HG03045 (cell line): ENCODE data around the gene MZB1.
"Not testable (repeated sequence)": the region's sequence is repeated elsewhere in the genome, so short reads cannot be mapped to it uniquely, and the experiment has no call there.

ENCODE experiments used
- ATAC-seq: cut with Tn5 transposase; IDR thresholded peaks from one replicate; pipeline ENCODE4 v1.9.1; 2021; ENCODE audit warnings: mild to moderate bottlenecking, moderate library complexity; ENCODE audit not compliant: unreplicated experiment

Gene MZB1

DNA sequence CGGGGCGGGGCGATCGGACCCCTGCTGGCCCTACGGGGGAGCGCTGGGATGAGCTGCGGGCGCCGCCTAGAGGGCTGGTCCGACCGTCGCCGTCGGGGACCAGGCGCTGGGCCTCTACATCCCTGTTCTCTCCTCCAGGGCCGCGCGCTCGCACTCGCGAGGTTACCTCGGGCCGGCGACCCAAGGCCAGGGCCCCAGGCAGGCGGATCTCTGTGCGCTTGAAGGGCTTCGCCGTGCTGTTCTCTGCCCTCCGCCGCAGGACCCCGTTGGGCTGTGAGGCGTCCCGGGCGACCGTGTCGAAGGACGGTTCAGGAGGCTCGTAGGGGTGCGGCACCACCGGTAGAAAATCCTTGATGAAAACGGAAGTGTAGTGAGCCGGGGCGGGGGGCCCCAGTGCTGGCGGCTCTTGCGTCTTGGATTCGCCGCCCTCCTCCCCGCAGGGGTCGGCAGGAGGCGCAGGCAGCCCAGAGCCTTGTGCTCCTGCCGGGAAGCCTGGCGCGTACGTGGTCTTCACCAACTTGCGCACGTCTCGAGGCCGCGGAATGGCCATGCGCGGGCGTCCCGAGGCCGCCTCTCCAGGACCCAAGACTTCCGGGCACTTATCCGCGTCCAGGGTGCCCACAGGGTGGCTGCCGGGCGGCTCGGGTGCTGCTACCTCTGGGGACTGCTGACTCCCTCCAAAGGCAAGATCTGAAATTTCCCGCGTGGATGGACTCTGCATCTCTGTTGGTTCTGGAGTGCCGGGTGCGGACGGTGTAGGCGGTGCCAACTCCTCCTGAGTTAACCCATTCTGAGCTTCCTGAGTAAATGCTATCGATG, 3.2 kb upstream of the MZB1 start:
- ATAC-seq = peak; percentile 52

DNA sequence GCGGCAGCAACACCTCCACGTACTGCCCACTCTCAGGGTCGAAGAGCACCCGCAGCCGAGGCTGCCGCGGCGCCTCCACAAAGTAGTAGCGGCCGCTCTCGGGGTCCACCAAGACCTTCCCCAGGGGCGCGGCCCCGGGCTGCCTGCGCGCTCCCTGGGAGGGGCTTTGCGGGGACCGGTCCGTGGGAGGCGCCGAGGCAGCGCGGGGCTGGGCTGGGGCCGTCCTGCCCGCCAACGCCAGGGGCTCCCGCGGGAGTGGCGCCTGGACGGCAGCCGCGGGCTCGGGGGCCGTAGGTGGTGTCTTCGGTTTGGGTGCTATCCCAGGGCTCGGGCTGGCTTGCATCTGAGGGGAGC, 2.6 kb upstream of the MZB1 start:
- ATAC-seq = no peak

DNA sequence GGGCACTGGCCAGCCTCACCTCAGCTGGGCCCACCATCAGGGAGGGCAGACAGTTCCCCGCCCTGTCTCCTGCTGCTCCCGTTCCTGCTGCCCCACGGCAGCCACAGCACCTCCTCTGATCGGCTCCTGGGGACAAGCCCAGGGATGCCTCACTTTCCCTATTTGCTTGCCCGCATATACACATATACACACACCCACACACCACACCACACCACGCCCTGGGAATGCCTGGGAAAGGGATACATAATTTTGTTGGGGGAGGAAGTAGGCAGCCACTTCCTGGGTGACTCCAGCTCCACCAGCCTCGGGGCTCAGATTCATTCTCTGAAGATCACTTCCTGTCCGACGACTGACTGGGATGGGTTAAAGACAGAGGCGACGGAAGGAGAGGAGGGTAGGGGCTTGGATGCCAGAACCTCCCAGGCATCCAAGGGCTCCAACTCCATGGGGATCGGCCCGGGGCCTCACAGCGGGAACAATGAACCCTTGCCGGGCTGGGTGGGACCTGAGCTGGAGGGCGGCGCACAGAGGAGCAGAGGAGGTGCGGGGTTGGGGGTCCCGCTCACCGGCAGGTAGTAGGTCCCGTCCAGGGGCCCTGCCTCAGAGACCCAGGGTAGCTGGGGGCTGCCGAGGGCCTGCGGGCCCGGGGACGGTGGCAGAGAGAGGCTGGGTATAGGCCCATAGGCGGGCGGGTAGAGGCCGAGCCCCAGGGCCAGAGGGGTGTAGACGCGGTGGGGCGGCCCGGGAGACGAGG, 2.0 kb upstream of the MZB1 start:
- ATAC-seq = peak; percentile 2

DNA sequence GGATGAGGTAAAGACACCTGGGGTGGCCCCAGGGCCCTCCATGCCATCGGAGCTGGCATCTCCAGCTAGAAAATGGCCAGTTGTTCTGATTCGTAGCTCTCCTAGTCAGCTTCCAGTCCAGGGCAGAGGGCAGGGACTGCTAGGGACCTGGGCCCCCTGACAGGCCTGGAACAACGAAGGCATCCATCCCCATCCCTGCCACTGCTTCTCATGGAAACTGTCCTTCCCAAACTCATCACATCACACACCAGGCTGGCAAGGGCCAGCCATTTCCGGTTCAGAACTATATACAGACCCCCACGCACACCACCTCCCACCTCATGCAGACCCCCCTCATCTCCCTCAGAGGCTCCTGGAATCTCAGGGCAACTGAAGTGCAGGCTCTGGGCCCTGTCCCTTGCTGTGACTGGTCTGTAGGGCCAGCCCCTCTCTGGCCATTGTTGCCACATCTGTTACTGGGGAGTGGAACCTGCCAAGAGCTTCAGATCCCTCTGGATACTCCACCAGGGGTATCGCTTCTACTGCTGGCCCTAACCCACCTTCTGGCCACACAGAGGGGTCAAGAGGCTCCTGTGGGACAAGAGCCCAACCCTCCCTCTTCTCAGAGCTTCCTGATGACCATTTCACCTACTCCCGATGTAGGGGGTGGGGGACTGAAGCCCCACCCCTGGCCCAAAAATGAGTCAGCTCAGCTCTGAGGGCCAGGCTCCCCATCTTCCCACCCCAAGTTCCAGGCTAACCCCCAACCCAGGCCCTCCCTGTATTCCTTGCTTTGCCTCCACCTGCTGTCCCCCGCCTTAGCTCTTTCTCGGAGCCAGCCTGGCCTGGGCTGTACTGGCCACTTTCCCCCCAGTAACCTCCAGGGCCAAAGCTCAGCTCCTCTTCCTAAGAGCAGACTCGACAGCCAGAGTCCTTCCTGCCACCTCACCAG, 1.2 kb upstream of the MZB1 start:
- ATAC-seq = no peak

DNA sequence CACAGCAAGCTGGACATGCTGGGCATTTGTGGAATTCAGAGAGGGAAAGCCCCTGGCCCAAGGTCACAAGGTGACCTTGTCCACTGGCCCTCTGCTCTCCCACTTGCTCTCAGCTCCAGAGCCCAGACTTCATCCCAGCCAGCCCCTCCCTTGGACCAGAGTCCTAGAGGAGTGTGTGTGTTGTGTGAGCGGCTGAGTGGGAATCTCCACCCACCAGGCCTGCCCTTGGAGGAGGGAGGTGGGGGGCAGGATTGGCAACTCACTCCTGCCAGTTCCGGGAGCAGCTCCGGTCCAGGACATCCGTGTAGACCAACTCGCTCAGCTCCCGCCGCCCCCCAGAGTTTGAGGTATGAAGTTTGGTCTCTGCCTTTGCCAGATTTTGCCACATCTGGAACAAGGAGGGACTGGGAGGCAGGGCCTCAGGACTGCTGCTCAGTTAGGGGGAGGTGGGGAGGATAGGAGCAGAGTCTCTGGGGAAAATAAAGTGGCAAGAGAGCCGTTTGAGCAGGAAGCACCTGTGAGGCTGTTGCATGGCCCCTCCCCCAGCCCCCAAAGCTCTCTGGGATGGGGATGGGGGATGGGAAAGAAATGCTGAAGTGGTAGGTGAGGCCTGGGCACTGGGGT, 1.4 kb downstream of the MZB1 start:
- ATAC-seq = no peak

DNA sequence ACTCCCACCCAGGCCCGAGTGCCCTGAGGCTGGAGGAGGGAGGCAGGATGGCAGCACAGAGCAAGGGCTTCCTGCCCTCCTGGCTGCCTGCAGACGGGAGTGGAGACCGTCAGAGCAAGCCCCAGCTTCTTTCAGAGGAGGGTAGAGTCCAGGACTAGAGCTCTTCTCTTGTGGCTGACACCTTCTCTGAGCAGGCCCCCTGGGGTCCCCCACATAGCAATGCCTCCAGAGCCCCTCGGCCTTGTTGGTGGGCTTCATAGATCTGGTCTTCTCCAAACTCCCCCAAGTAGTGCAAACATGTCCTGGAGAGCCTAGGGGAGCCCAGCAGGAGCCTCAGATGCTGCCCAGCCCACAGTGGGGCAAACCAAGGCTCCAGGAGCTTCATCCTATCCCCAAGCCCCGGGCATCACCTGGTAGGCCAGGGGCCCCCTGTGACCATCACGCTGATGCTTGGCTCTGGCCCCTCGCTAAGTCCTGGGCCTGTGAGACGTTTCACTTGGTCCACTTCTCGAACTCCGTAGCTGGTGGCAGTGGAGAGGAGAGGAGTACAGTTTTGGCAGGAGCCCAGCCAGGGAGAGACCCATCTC, 2.0 kb downstream of the MZB1 start:
- ATAC-seq = no peak

DNA sequence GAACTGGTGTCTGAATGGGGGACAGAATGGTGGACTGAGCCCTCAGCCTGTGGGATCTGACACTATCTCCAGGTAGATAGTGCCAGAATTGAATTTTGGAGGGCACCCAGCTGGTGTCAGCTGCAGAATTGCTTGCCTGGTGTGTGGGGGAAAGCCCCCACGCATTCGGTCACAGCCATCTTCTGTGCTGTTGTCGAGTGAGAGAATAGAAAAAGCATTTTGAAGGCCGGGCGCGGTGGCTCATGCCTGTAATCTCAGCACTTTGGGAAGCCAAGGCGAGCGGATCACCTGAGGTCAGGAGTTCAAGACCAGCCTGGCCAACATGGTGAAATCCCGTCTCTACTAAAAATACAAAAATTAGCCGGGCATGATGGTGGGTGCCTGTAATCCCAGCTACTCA, 2.8 kb downstream of the MZB1 start:
- ATAC-seq = not testable (repeated sequence)

DNA sequence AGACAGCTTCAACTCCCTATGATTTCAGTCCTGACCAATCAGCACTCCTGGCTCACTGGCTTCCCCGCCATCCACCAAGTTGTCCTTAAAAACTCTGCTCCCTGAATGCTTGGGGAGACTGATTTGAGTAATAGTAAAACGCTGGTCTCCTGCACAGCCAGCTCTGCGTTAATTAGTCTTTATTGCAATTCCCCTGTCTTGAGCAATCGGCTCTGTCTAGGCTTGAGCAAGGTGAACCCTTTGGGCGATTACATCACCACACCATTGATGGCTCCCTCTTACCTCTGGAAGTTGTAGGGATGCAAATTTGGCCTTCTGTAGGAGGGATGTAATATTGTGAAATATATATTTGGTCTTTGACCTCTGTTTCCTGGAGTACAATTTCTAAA, 3.7 kb downstream of the MZB1 start:
- ATAC-seq = no peak

DNA sequence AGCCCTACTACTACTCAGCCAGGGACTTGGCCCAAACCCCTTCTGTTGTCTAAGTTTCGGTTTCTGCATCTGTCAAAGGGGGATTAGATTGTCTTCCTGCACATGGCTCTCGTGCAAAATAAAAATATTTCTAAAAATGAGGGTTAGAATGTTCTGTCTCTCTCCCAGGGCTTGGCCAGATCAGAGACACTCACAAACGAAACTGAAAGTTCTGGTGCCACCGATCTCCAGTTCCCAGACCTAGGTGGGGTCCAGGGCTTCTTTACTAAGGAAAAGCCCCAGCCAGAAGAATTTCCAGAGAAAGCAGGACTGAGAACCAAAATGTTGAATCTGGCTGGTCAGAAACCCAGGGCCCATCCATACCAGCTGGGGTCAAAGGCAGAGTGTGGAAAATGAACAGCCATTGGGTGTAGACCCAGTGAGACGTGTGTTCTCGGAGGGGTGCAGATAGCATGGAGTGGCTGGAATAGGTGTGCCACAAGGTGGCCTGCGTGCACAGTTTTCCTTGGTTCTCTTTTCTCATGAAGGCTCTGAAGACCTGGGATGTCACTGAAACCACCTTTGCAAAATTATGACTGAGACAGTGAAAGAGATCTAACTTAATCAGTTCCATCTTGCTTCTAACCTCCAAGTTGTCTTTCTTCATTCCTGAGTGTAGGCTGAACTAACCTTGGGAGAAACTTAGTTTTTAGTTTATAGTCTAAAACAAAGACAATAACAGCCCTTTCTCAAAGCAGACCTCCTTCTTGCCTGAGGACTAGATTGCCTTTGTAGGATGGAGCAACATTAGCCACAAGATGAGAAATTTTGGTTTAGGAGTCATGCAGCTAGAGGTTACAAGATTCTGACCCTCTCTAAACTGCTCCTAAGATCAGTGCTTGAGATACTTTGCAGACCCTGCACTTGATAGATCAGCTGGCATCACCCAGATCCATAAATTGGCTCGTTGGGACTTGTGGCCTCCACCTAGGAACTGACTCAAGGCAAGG, 4.4 kb downstream of the MZB1 start:
- ATAC-seq = no peak

DNA sequence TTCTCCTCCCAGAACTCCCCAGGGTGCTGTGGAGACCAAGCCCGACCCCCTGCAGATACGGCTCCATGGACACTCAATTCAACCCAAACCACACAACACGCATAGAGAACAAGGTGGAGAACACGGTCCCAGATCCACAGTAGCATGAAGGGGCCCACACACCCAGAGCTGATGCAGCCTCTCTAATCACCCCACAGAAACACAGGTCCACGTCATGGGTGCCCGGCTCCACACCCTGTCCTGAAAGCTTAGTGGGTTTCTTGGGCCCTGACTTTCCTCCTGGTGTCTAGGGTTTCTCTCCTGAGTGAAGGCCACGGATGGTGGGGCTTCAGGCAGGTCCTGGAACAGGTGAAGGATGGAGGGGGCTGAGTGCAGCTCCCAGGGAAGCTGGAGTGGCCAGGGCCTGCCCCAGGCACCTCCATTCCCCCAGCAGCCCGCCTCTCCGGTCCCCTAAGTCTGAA, 5.1 kb downstream of the MZB1 start:
- no peak for ATAC-seq

DNA sequence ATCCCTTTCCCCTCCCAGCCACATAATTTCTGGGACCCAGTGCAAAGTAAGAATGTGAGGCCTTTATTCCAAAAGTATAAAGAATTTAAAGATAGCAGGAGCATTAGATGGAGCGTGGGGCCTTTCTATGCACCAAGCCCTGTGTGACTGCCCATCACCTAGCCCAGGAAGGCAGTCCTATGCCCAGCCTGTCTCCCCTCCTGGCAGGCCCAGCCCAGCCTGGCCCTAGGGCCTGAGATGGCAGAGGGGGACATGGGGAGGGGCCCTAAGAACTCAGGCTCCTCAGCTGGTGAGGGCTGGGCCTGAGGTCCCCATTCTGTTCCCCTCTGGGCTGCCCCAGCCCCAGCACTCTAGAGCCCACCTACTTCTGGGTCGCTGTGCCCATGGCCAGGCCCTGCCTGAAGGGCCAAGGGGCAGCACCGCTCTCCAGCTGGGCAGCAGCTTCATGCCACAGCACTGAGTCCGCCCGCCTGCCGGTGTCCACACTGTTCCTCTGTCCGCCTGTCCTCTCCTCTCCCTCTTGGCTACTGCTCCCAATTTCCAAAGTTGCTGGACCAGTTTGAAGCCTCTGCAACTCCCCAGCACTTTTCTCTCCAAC, 5.6 kb downstream of the MZB1 start:
- ATAC-seq = no peak

DNA sequence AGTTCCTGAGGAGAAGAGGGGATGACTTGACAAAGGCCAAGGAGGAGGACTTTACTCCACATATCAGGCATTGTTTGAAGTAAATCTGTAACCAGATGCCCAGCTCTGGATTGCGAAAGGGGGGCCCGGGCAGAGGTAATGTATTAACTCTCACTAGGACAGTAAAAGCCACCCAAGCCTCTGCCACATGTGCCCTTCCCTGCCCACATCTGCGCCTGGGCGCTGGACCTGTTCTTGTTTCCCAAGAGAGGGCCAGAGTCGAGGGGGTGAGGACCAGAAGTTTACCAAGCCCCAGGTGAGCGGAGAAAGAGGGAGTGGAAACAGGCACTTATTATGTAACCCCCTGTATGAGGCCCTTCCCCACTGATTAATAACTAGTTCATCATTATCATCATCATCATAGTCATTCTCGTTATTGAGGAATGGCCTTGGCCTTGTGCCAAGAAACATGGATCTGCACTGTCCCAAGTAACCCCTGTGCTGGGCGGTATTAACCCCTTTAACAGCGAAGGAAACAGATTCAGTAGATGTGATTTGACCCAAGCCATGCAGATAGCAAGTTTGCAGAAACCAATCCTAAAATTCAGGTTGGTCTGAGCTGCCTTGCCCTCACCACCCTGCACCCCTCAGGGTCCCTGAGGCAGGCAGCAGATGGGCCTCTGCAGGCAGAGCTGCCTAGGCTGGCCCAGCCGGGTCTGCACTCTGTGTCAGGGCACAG, 6.3 kb downstream of the MZB1 start, which contains the start of gene SLC23A1:
Gene SLC23A1 (minus strand): TSS at position 23 of the 718 bp plus-strand sequence. CDS start 44 bp downstream, outside the sequence.
- no peak for ATAC-seq

DNA sequence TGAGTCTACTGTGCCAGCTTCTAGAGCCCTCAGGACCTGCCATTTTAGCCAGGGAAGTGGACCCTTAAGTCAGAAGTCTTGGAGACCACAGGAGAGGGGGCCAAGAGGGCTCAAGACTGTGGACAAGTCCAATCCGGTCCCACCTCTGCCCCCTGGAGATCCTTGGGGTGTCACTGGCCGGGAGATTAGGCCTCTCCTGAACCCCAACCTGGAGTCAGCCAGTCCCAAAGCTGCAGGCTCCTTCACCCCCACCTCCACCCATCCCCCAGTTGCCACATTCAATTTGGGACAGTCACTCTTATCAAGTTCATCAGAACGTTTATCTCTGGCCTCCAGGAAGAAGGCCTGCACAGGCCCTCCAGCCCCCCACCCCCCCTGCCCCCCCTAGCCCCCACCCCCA, 6.9 kb downstream of the MZB1 start:
- ATAC-seq = no peak

DNA sequence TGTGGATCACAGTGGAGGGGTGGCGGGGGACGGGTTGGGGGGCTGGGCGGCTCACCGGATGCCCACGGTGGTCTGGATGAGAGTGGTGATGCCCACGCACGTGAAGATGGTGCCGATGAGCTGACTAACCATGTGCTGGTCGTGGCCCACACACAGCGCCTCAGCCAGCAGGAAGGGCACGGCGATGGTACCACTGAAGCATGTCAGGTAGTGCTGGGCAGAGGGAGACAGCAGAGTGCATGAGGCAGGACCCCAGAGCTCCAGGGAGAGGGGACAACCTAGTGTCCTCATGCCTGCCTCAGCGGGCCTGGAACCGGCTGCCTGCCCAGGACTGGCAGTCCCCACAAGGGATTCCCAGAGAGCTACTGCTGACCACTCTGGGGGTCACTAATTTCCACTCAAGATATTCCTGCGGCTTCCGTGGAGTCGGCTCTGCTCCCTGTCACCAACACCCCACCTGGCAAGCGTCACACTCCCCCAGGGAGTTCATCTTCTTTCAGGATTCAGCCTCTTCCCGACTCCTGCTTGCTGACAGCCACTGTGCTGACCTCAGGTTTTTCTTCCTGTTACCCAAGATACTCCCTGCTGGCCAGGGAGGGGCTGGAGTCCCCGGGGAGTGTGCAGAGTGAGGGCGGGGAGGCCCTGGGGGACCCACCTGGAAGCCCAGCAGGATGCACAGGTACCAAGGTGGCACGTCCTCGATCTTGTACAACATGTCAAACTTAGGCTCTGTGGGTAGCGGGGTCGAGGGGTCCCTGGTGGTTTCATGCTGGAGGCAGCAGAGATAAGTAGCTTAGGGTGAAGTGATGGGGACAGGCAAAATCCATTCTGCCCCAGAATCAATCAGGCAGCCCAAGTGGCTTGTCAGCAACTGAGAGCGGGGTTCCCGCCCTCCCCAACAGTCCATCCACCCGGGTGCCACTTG, 7.6 kb downstream of the MZB1 start:
- no peak for ATAC-seq

DNA sequence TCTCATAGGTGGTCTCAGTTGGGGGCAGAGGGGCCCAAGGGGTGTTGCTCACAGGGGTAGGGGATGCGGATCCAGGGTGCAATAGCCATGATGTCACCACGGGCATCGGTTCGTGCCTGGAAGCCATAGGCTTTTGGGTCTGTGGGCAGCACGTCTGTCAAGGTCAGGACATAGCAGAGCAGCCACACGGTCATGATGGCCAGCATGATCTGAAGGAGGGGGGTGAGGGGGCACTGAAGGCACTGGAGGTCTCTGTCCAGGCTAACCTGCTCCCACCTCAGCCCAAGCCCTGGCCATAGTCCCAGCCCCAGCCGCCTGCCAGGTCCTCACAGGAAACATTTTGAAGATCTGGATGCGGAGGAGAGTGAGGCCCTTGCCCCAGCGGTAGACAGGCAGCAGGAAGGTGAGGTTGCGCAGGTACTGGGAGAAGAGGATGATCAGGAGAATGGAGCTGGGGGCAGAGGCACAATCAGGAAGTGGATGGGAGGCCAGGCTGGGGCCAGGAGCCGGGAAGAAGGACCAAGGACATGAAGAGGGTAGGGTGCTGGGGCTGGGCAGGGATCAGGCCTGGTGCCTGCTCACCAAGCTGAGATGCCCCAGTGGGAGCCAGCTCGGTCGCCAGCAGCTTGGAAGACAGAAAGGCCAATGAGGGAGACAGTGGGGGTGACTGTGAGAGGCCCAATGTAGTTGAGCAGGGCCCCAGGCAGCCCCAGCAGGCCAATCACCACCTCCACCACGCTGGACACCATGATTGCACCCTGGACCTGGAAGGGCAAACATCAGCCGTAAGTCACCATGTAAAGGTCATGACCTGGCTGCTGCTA, 9.9 kb downstream of the MZB1 start:
- no peak for ATAC-seq

DNA sequence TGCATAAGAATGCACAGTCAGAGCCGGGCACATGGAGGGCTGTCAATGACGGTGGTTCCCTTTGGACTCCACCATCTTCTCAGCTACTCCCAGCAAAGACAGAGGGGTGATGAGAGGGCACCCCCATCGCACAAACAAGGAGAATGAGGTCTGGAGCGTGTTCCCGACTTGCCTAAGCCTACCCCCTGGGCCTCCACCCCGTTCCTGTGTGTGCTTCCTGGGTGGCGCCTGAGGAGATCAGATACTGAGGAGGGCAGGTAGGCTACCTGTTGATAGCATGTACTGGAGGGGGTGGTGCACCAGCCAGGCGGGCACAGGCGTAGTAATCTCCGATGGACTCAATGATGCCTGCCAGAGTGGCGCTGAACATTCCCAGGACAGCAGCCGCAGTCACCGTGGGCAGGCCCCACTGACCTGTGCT, 10.8 kb downstream of the MZB1 start:
- ATAC-seq = no peak
